HG03196 (cell line): ENCODE measurements around the gene CDK14.
A peak's percentile ranks its signal among the peaks of the same experiment; 100 is the strongest.

Experiments
- ATAC-seq: cut with Tn5 transposase; IDR thresholded peaks from one replicate; pipeline ENCODE4 v1.9.1; 2021; ENCODE audit not compliant: unreplicated experiment

Gene CDK14

GRCh38 chr7:90834771-90835170 is 238.7 kb downstream of the CDK14 start:
- no peak for ATAC-seq

GRCh38 chr7:90835861-90836260 is 239.7 kb downstream of the CDK14 start:
- ATAC-seq = no peak

GRCh38 chr7:90836937-90837336 is 240.8 kb downstream of the CDK14 start:
- no peak for ATAC-seq

- ATAC-seq = no peak
Measured at GRCh38 chr7:90838799-90839198, 242.7 kb downstream of the CDK14 start.

GRCh38 chr7:90839316-90839715 is 243.2 kb downstream of the CDK14 start:
- ATAC-seq = no peak

GRCh38 chr7:90839727-90840291 is 243.7 kb downstream of the CDK14 start:
- no peak for ATAC-seq

GRCh38 chr7:90841759-90842429 is 245.8 kb downstream of the CDK14 start:
- ATAC-seq = no peak

- no peak for ATAC-seq
Measured at GRCh38 chr7:90842430-90842788, 246.3 kb downstream of the CDK14 start.

- no peak for ATAC-seq
Measured at GRCh38 chr7:90843472-90843871, 247.4 kb downstream of the CDK14 start.

- no peak for ATAC-seq
Measured at GRCh38 chr7:90844421-90844820, 248.3 kb downstream of the CDK14 start.

- ATAC-seq = no peak
Measured at GRCh38 chr7:90846192-90846591, 250.1 kb downstream of the CDK14 start.

GRCh38 chr7:90850066-90850465 is 253.9 kb downstream of the CDK14 start:
- ATAC-seq = no peak

GRCh38 chr7:90850471-90850870 is 254.3 kb downstream of the CDK14 start:
- ATAC-seq = no peak

GRCh38 chr7:90853205-90853604 is 257.1 kb downstream of the CDK14 start:
- ATAC-seq = no peak

- no peak for ATAC-seq
Measured at GRCh38 chr7:90856351-90857070, 260.4 kb downstream of the CDK14 start.

GRCh38 chr7:90857603-90858002 is 261.5 kb downstream of the CDK14 start:
- no peak for ATAC-seq

GRCh38 chr7:90858546-90858945 is 262.4 kb downstream of the CDK14 start:
- ATAC-seq = peak; percentile 63

- no peak for ATAC-seq
Measured at GRCh38 chr7:90859521-90859920, 263.4 kb downstream of the CDK14 start.

GRCh38 chr7:90864088-90864487 is 268.0 kb downstream of the CDK14 start:
- ATAC-seq = no peak

- ATAC-seq = no peak
Measured at GRCh38 chr7:90869335-90869734, 273.2 kb downstream of the CDK14 start.

- ATAC-seq = no peak
Measured at GRCh38 chr7:90876701-90877100, 280.6 kb downstream of the CDK14 start.

GRCh38 chr7:90877201-90877600 is 281.1 kb downstream of the CDK14 start:
- ATAC-seq = peak; percentile 64
